ENCODE results near the gene TBC1D24.

DNA sequence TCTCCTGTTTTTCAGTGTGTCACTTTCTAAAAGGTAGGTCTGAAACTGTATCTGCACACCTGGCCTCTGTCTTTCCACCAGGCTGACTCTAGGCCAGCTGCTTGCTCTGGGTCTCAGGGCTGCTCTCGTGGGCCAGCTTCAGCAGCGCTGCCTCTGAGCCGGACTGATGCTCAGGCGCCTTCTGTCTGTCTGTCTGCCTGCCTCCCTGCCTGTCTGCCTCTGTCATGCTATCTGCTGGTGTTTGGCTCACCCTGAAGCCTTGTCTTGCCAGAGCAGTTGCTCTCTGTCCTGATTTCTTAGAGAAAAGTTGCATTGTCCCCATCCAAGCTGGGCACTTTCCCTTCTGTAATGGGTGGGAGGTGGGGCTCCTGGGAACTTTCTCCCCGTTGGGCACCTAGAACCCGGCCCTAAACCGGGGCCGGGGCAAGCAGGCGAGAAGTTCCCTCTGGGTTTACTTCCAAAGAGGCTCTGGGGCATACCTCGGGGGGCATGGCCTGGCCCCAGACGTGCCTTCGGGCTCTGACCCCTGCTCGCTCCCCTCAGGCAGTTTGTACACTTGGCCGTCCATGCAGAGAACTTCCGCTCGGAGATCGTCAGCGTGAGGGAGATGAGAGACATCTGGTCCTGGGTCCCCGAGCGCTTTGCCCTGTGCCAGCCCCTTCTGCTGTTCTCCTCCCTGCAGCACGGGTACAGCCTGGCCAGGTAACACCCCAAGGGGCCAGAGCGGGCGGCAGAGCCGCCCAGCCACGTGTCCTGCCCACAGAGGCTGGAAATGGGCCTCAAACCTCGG, 23.0 kb downstream of the TBC1D24 start:
- TF ChIP-seq POLR2A (IDR thresholded peaks at IDR 0.05; ENCODE audit: low read depth, low read length), result no peak
- TF ChIP-seq TAF1 (IDR thresholded peaks at IDR 0.05; ENCODE audit: low read depth, low read length), result no peak
- no peak for TF ChIP-seq POLR2AphosphoS5 (IDR thresholded peaks at IDR 0.05; ENCODE audit: low read depth, low read length)
- no peak for TF ChIP-seq SPI1 (IDR thresholded peaks at IDR 0.05; ENCODE audit: low read depth, low read length)

Measured in GM12891 (cell line).